ENCODE measurements around the gene STAM2.
"Not testable (repeated sequence)": the region's sequence is repeated elsewhere in the genome, so short reads cannot be mapped to it uniquely, and the experiment has no call there.

DNA sequence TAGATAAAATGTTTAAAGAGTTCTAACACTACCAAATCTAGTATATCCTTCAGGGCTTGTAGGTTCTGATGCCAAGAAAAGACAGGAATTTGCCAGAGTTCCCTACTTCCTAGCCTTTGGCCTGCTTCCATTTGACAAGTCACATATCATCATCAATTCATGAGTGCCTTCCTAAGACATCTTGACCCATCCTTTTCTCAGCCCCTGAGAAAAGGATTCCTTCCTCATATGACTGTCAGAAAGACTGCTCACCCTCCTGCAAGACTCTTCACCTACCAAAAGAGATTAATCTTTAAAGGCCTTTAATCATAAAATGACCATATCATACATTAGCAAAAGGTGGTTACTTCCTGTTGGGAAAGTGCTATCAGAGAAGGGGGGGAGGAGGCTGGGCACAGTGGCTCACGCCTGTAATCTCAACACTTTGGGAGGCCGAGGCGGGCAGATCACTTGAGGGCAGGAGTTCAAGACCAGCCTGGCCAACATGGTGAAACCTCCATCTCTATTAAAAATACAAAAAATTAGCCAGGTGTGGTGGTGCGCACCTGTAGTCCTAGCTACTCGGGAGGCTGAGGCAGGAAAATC is 3.3 kb downstream of the STAM2 start:
- TF ChIP-seq, protein P1, sequence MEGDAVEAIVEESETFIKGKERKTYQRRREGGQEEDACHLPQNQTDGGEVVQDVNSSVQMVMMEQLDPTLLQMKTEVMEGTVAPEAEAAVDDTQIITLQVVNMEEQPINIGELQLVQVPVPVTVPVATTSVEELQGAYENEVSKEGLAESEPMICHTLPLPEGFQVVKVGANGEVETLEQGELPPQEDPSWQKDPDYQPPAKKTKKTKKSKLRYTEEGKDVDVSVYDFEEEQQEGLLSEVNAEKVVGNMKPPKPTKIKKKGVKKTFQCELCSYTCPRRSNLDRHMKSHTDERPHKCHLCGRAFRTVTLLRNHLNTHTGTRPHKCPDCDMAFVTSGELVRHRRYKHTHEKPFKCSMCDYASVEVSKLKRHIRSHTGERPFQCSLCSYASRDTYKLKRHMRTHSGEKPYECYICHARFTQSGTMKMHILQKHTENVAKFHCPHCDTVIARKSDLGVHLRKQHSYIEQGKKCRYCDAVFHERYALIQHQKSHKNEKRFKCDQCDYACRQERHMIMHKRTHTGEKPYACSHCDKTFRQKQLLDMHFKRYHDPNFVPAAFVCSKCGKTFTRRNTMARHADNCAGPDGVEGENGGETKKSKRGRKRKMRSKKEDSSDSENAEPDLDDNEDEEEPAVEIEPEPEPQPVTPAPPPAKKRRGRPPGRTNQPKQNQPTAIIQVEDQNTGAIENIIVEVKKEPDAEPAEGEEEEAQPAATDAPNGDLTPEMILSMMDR (IDR thresholded peaks at IDR 0.05), result not testable (repeated sequence)
- TF ChIP-seq POLR2A (IDR thresholded peaks at IDR 0.05), result not testable (repeated sequence)
